ENCODE data around the gene CENPN. TPM values are rescaled to one million over a fixed set of nuclear protein-coding genes. Genes with fewer than 3 reads are reported as not detected.

The CENPN gene
- total RNA-seq, 1 experiment from 2014 or later: 78.6 TPM

DNA sequence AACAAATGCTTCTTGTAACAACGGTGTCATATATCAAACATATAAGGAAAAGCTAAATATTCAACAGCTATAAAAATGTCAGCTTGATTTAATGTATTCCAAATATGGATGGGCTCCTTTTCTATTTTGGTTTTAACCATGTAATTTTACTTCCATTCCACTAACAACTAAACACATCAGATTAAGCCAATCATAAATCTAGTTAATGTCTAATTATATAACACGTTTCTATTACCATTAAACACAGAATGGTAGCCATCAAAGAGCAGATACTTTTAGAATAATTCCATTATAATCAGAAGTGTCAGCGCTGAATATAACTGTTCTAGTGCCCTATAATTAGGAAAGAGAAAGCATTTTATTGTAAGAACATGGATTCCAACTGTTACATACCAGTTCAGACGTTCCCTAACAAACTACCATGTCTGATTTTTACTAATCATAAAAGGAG lies 10.3 kb upstream of the CENPN start:
- H3K4me2 ChIP-seq (ENCODE audit: insufficient read depth, insufficient read length, low read length): no peak overlapping the region
- no peak overlapping the region for H3K18ac ChIP-seq (ENCODE audit: insufficient read length, low read depth, low read length)
- peaks cover 9% of the 10 kb centered on the region for H3K79me1 ChIP-seq (ENCODE audit: insufficient read depth, low read depth, low read length, poor library complexity, severe bottlenecking)
- H3K9me3 ChIP-seq (ENCODE audit: control insufficient read depth, low read depth, low read length): no peaks in the 10 kb centered on the region
- Mint-ChIP-seq H3K4me1 (peaks cover 0 to 12% of the 10 kb centered on the region in 2 experiments; a peak in 2 of 4 replicates), H3K9me3 (peaks cover 0 to 2% of the 10 kb centered on the region in 2 experiments; a peak in 2 of 5 replicates), H3K27ac (no peak overlapping the region; a peak in 1 of 7 replicates), H3K36me3 (ENCODE audit: insufficient read depth in 1 of 3, low read depth in 3 of 3) (peaks cover 4 to 9% (median 7%) of the 10 kb centered on the region in 3 experiments; a peak in 6 of 7 replicates), H3K4me3 (no peak overlapping the region), H3K27me3 (ENCODE audit: low read depth) (no peaks in the 10 kb centered on the region)
- no peak overlapping the region for H2AFZ ChIP-seq (ENCODE audit: low read length)
- H3K4me1 ChIP-seq (ENCODE audit: insufficient read depth, low read length): no peaks in the 10 kb centered on the region
- H3K23me2 ChIP-seq (ENCODE audit: insufficient read length, low read depth, low read length, poor library complexity, severe bottlenecking): no peaks in the 10 kb centered on the region
- no peak overlapping the region for H2BK5ac ChIP-seq (ENCODE audit: insufficient read length, low read length)
- peaks cover 6% of the 10 kb centered on the region; the same call in 1 of the 2 replicates for H3K79me2 ChIP-seq (ENCODE audit: insufficient read depth, low read length)
- no peak overlapping the region for H4K8ac ChIP-seq (replicated peaks; ENCODE audit: insufficient read length, low read depth, low read length)
- H4K20me1 ChIP-seq (ENCODE audit: control insufficient read depth, insufficient read depth, insufficient read length): no peaks in the 10 kb centered on the region
- no peak overlapping the region for H3K14ac ChIP-seq (ENCODE audit: insufficient read depth, low read length)
- DNase-seq: no peak
- H3K9ac ChIP-seq (ENCODE audit: extremely low read depth, insufficient read length, low read length): no peak overlapping the region
- no peak overlapping the region for H3K56ac ChIP-seq (ENCODE audit: insufficient read length, low read depth, low read length)
- H3K4ac ChIP-seq (ENCODE audit: low read depth, low read length): no peak overlapping the region
- no peak overlapping the region for H2BK15ac ChIP-seq (ENCODE audit: low read depth, low read length)
- H2BK12ac ChIP-seq (ENCODE audit: insufficient read length, low read depth, low read length): no peak overlapping the region
- no peak overlapping the region for H2BK20ac ChIP-seq (ENCODE audit: low read depth, low read length, poor library complexity, severe bottlenecking)
- H3K27ac ChIP-seq (ENCODE audit: insufficient read length, low read depth, low read length): no peak overlapping the region
- H2AK5ac ChIP-seq (ENCODE audit: insufficient read length, low read length): no peak overlapping the region
- TF ChIP-seq, protein P1, sequence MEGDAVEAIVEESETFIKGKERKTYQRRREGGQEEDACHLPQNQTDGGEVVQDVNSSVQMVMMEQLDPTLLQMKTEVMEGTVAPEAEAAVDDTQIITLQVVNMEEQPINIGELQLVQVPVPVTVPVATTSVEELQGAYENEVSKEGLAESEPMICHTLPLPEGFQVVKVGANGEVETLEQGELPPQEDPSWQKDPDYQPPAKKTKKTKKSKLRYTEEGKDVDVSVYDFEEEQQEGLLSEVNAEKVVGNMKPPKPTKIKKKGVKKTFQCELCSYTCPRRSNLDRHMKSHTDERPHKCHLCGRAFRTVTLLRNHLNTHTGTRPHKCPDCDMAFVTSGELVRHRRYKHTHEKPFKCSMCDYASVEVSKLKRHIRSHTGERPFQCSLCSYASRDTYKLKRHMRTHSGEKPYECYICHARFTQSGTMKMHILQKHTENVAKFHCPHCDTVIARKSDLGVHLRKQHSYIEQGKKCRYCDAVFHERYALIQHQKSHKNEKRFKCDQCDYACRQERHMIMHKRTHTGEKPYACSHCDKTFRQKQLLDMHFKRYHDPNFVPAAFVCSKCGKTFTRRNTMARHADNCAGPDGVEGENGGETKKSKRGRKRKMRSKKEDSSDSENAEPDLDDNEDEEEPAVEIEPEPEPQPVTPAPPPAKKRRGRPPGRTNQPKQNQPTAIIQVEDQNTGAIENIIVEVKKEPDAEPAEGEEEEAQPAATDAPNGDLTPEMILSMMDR (conservative IDR thresholded peaks at IDR 0.05): no peak
- H3K23ac ChIP-seq (ENCODE audit: insufficient read length, low read depth, low read length): no peak overlapping the region
- no peaks in the 10 kb centered on the region for H3K27me3 ChIP-seq (ENCODE audit: insufficient read depth, low read length)
- H4K5ac ChIP-seq (ENCODE audit: insufficient read length, low read depth, low read length): no peak overlapping the region
- H3T11ph ChIP-seq (ENCODE audit: low read length): no peak overlapping the region
- no peak overlapping the region for H2BK120ac ChIP-seq (ENCODE audit: low read depth, low read length, poor library complexity, severe bottlenecking)
- 100% methylated on average over 1 of the region's 4 CpGs for whole genome bisulfite sequencing (ENCODE audit: extremely low coverage, insufficient read length, low lambda C conversion rate)
- H4K91ac ChIP-seq (ENCODE audit: insufficient read length, low read depth, low read length): no peak overlapping the region
